GM21528 (cell line): Measurements from ENCODE around the gene BTG1.
"Not testable (repeated sequence)": the region's sequence is repeated elsewhere in the genome, so short reads cannot be mapped to it uniquely, and the experiment has no call there.

Experiments
- ATAC-seq: cut with Tn5 transposase; IDR thresholded peaks from one replicate; pipeline ENCODE4 v1.9.1; 2021; ENCODE audit warnings: mild to moderate bottlenecking, moderate library complexity; ENCODE audit not compliant: unreplicated experiment, low FRiP score

BTG1 gene

GRCh38 chr12:92151916-92152315 lies 6.3 kb upstream of the BTG1 start:
- no peak for ATAC-seq

DNA sequence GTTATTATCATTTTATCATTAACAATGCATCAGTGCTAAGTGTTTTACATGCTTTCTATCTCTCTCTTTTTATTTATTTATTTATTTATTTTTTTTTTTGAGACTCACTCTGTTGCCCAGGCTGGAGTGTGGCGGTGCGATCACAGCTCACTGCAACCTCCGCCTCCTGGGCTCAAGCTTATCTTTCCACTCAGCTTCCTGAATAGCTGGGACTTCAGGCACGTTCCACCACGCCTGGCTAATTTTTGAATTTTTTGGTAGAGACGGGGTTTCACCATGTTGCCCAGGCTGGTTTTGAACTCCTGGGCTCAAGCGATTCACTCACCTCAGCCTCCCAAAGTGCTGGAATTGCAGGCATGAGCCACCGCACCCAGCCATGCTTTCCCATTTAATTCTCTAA lies 3.9 kb upstream of the BTG1 start:
- no peak for ATAC-seq

- no peak for ATAC-seq
Measured at GRCh38 chr12:92147491-92147890, 1.8 kb upstream of the BTG1 start.

GRCh38 chr12:92146497-92147224 lies 1.0 kb upstream of the BTG1 start:
- no peak for ATAC-seq

DNA sequence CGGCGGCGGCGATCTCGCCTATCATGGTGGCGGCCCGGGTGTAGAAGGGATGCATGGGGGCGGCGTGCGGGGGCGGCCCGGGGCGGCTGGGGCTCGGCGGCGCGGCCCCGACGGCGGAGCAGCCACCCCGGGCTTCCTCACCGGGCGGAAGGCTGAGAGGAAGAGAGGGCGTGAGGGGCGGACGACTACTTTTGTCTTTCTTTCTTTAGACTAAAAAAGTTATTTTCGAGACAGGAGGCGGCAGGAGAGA lies 240 bp downstream of the BTG1 start:
- peak; percentile 15 for ATAC-seq

GRCh38 chr12:92144631-92145480 lies 790 bp downstream of the BTG1 start:
- peak; percentile 3 for ATAC-seq

- ATAC-seq, result peak; percentile 20
Measured at GRCh38 chr12:92143686-92144630, 1.7 kb downstream of the BTG1 start.

DNA sequence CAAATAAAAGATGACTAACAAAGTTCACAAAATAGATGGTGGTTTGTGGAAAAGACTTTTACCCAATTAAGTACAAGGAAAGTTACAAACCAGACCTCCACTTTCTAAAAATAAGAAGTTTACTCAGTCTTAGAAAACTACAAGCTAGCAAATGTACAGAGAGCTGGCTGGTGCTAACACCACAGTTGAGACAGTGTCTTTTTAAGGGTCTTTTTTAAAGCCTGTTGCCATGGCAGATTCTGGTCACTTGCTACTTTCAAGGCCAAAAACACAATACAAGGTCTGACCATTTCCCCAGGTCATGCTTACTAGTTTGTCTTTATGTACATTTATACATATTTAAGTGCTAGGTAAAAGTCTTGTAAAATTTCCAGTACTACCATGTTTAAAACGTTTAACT lies 2.4 kb downstream of the BTG1 start:
- ATAC-seq, result no peak

GRCh38 chr12:92142251-92142926 lies 3.3 kb downstream of the BTG1 start:
- ATAC-seq, result no peak

DNA sequence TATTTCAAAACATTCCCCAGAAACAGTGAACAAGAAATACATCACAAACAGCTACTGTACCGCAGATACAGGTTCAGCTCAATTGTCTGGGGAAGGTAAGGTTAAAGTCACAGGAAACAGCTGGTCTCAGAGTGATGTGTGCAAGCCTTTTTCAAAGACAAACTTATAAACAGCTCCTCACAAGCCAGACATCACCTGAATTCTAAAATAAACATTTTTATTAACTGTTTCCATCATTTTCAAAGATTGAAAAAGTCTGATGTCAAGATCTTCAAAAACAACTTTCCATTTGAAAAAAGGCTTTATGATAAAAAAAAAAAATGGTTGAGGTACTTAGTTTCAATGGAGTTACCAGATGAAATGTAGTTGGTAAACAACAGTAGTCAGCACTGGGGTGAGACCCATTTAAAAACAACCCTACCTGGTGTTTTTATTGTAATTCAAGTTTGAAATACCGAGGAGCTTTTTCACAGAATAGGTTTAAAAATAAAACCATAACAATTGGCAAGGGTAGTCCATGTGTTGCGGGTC lies 4.0 kb downstream of the BTG1 start:
- no peak for ATAC-seq

DNA sequence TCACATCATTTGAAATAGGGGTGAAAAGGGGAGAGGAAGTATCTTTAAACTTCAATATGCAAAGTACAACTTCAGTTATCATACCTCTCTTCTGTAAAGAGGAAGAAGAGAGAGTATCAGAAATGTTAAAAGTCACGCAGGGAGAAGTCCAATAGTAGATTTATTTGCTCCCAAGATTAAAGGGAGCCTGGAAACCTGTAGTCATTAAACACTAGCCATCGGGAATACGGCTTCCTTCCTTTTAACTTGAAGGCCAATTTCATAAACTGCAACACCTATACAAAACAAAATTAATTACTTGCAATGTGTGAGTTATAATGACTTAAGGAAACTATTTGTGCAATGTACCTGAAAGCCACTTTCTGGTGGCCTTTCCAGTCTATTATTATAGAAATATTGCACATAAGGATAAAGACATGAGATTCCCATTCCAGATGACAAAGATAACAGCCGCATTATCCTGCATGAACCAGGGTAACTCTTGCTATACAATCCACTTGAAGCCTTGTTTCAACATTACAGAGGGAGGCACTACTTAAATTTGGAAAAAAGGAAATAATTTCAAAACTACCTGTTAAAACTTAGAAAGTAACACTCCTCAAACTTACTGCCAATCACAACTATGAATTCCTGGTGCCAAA lies 4.6 kb downstream of the BTG1 start:
- no peak for ATAC-seq

GRCh38 chr12:92140156-92140555 lies 5.5 kb downstream of the BTG1 start:
- no peak for ATAC-seq

DNA sequence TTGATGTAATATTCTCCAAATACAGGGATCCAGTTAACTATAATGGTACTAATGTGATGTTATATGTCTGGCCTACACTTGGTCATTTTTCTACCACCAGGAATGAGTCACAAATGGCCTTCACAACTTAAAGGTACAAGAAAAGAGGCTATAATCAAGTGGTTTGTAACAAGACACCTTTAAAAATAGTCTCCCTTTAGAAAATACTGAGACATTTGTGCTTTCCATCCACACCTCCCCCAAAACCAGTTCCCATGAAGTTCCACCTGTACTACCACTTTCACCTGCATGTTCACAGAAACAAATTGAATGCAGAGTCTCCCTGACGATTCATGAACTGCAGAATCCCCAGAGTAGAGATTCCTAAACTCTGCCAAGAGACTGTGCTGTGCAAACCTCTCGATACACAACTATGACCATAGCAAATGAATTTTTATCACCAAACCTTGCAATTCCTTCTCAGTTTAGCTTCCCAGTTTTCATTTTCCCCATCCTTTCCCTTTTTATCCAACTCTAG lies 6.0 kb downstream of the BTG1 start:
- ATAC-seq, result no peak

DNA sequence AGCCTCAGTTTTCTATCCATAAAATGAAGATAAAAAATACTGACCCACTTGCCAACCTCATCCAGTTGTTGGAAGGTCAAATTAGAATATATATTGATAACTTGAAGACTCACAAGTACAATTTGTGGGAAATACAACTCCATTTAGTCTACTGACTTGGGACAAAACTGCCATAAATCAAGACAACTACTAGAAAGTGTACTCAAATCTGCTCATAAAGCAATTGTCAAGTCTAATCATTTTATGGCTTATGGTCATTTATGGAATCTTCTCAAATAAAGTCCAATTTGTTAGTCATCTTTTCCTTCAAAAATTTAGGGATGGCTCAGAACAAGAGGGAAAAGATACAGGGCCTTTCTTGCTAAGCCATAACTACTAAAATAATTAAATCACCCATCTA lies 7.0 kb downstream of the BTG1 start:
- no peak for ATAC-seq

DNA sequence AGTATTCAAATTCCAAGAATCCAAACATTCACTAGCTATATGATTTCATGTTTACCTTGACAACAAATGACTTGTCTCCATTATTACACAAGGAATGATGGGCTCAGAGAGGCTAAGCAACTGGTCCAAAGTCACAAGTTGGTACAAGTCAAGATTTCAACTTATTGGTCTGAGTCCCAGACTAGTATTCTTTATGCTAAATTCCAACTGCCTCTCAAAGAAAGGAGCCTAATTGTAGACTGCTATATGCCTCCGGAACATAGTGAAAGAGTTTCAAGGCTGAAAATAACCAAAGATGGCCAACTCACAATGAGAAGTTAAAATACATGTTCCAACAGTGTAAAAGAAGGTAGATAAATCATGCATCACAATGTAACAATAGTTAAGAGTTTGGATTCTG lies 7.5 kb downstream of the BTG1 start:
- ATAC-seq, result no peak

GRCh38 chr12:92136965-92137721 lies 8.5 kb downstream of the BTG1 start:
- no peak for ATAC-seq

DNA sequence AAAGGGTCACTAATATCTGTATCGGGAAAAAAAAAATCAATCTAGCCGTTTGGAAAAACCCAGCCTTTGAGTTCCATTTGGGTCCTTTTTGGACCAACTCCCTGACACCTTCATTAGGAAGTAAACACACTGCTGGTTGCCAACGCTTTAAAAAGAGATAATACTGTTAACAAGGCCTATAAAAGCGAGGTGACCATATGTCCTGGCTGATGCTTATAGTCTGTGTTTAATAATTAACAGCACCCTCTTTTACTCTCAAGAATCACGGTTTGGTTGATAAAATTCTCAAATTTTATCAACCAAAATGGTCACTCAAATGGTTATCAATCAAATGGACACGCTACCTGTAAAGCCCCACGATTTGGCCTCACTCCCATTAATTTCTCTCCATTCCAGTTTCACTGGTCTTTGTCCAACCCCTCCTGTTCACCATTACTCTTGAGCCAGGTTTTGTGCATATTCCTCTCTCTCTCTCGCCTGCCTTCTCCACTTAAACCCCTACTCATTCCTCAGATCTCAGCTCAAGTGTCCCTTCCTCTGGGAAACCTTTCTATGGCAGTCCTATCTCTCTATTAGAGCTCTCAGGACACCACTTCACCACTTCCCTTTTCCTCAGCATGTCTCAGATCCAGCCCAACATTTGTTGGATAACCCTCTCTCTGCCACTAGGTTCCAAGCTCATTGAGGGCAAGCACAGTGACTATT lies 9.5 kb downstream of the BTG1 start:
- no peak for ATAC-seq

GRCh38 chr12:92135541-92135940 lies 10.1 kb downstream of the BTG1 start:
- ATAC-seq, result not testable (repeated sequence)
